Stimulated activated naive CD8-positive, alpha-beta T cell treated with anti-CD3 and anti-CD28 coated beads, Interleukin-15, amount 100 ng/mL, for 72 hours (primary cell): Measurements from ENCODE around the gene SETSIP.
"Not testable (repeated sequence)": the region's sequence is repeated elsewhere in the genome, so short reads cannot be mapped to it uniquely, and the experiment has no call there.

Experiments
- ATAC-seq: fragments of 150-1000 bp; cut with Tn5 transposase; 2 replicates; pipeline ENCODE4 v1.10.0; 2021; ENCODE audit warnings: mild to moderate bottlenecking, moderate library complexity
- DNase-seq, 2 donors: peaks; one replicate each; pipeline ENCODE4 v3.0.0; 2021 to 2022
- H3K27ac Mint-ChIP-seq, 2 donors: one replicate each; pipeline ENCODE4 v1.8.0; 2022; ENCODE audit warnings: mild to moderate bottlenecking in 2 of 2, mixed read lengths in 2 of 2, moderate library complexity in 2 of 2
- H3K27me3 Mint-ChIP-seq: one replicate; pipeline ENCODE4 v1.8.0; 2022; ENCODE audit warnings: mixed read lengths
- H3K4me1 Mint-ChIP-seq: one replicate; pipeline ENCODE4 v1.8.0; 2022; ENCODE audit warnings: mild to moderate bottlenecking, mixed read lengths
- H3K4me3 Mint-ChIP-seq, 2 donors: one replicate each; pipeline ENCODE4 v1.8.0; 2022; ENCODE audit warnings: mild to moderate bottlenecking in 2 of 2, mixed read lengths in 2 of 2, moderate library complexity in 1 of 2
- H3K9me3 Mint-ChIP-seq, 2 donors: one replicate each; pipeline ENCODE4 v1.8.0; 2022; ENCODE audit warnings: mixed read lengths in 2 of 2

SETSIP gene

DNA sequence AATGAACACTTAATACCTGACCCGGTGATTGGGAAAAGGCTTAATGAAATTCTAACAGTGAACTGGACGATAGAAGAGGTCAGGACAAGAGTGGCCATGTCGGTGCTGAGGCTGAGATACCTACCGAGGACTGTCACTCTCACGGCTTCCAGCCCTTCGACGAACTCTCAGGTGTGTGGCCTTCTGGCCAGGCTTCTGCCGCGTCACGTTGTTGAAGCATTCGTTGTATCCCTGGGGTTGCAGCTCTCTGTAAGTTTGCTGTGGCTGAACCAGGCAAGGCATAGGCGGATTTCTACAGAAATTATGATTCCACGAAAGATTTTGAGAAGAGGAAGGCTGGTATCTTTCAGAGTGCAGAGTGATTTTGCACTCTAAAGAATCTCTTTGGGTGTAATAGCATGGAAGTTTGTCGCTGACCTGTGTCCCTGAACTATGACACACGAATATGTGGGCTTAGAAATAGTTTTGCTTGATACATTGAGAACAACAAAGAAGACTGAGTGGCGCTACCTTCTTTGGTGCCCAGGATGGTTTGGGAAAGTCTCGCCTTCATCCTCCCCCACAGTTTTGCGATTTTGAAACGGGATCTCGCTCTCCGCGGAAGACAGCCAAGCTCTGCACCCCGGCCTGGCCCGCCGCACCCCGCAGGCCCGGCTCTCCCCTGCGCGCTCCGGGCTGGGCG, 45.8 kb downstream of the SETSIP start:
- Mint-ChIP-seq H3K4me1 (peaks cover 17% of the 10 kb centered on the region), H3K27me3 (peaks cover 33% of the 10 kb centered on the region), H3K9me3 (no peaks in the 10 kb centered on the region), H3K4me3 (peak overlapping the region; percentile 62 to 73), H3K27ac (peak overlapping the region in 1 of 2 donors; percentile 58)
- ATAC-seq: no peak
- no peak for DNase-seq

GRCh38 chr1:92026806-92027205, 48.4 kb downstream of the SETSIP start:
- no peak for ATAC-seq
- Mint-ChIP-seq H3K4me3 (no peak overlapping the region), H3K9me3 (peaks cover 0 to 7% of the 10 kb centered on the region in 2 donors), H3K4me1 (peaks cover 17% of the 10 kb centered on the region), H3K27ac (no peak overlapping the region), H3K27me3 (peaks cover 48% of the 10 kb centered on the region)
- DNase-seq: no peak

GRCh38 chr1:92026042-92026441, 49.2 kb downstream of the SETSIP start:
- DNase-seq, H3K9me3 Mint-ChIP-seq, H3K27ac Mint-ChIP-seq, ATAC-seq, H3K4me3 Mint-ChIP-seq: not testable (repeated sequence)
- Mint-ChIP-seq H3K4me1 (peaks cover 16% of the 10 kb centered on the region), H3K27me3 (peaks cover 48% of the 10 kb centered on the region)
